ENCODE results near the gene N4BP3.
"Not testable (repeated sequence)": the region's sequence is repeated elsewhere in the genome, so short reads cannot be mapped to it uniquely, and the experiment has no call there.

The N4BP3 gene

DNA sequence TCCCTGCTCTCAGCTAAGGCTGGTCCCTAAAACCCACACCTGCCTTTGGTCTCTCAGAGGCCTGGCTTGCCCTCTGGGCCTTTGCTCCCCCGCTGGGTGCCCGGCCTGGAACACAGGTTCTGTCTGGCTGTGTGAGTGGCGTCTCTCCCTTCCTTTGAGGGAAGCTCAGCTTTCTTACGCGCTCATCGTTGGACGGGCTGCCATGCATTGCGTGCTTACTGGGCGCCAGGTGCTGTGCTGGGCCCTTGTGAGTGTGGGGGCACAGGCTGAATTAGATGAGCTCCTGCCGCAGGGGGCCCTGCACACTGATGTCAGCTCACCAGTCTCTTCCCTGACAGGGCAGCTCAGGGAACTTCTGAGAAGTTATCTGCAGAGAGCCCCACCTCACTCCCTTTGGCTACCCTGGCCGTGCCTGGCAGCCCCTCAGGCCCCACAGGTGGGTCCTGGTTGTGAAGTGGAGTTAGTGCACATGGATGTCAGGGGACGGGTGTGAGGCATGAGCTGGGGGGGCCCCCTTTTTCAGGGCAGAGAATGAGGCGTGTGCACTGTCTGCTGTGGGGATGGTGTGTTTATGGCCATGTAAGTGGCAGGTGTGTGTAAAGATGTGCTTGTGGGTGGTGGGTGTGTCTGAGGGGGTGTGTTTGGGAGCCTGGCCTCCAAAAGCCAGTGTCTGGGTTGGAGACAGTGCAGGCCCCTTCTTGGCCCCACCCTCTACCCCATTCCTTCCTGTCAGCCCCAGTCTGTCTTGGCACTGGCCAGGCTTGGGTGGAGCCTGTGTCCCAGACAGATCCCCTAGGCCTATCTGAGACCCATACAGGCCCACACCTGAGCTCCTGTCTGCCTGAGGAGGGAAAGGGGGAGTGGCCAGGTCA, 10.0 kb downstream of the N4BP3 start:
- DNase-seq (ENCODE audit: low read depth): no peak

GRCh38 chr5:178123966-178124925, 10.9 kb downstream of the N4BP3 start:
- DNase-seq (ENCODE audit: low read depth): no peak

GRCh38 chr5:178125253-178125906, 12.0 kb downstream of the N4BP3 start:
- no peak for DNase-seq (ENCODE audit: low read depth)

DNA sequence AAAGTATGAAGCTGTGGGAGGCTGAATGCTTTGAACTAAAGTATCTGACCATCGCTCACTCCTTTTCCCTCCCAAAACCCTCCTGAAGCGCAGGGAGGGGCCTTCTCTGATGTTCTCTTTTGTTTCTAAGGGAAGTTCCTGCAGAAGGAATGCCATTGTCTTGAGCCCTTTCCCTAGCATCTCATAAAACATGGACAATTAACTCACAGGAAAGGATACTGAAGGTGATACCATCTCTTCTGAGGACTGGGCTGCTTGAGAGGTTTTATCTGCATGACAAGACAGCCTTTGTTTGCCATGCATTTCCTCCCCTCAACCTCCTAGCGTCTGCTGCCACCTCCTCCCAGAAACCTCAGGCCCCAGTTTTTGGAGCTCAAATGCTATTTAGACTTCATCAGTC, 13.2 kb downstream of the N4BP3 start:
- no peak for DNase-seq (ENCODE audit: low read depth)

GRCh38 chr5:178127300-178128009, 14.1 kb downstream of the N4BP3 start:
- DNase-seq (ENCODE audit: low read depth): peak; percentile 87

- no peak for DNase-seq (ENCODE audit: low read depth)
These were observed 16.0 kb downstream of the N4BP3 start for GRCh38 chr5:178129296-178129695.

DNA sequence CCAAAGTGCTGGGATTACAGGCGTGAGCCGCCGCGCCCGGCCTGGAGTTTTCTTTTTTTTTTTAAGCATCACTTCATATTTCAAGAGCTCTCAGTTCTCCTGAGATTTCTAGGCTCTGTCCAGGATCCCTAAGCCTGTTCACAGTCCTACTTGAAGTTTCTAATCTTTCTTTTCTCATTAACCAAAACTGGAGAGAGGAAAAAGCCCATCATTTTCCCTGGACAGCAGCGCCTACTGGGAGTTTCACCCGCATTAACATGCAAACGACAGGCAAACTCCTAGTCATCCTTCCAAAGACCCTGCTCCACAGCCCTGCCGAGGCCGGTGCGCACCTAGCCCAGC, 16.9 kb downstream of the N4BP3 start:
- not testable (repeated sequence) for DNase-seq (ENCODE audit: low read depth)

- DNase-seq (ENCODE audit: low read depth): peak; percentile 62
These were observed 17.5 kb downstream of the N4BP3 start, which contains the start of gene RMND5B for GRCh38 chr5:178130576-178131445. Gene RMND5B (plus strand): TSS chr5:178131014. CDS start chr5:178138120, 7,106 bp downstream.

GRCh38 chr5:178131446-178131996, 18.2 kb downstream of the N4BP3 start:
- DNase-seq (ENCODE audit: low read depth): no peak

DNA sequence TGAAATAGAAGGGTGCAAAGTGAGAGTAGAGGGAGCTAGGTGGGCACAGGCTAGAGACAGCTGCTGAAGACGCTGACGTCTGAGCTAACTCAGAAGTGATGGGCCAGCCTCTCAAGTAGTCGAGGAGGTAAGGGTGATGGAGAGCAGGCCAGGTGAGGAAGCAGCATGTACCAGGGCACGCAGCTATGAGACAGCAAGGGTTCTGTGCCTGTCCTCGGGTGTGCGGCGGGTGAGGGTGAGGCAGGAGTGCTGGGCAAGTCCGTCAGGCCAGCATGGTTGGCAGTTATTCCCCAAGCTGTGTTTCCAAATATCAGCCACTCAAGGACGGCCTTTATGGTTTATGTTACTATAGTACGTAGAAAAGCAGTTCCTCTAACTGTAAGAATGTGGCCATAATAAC, 23.7 kb downstream of the N4BP3 start:
- no peak for DNase-seq (ENCODE audit: low read depth)

- DNase-seq (ENCODE audit: low read depth): no peak
These were observed 24.7 kb downstream of the N4BP3 start for GRCh38 chr5:178137991-178138390.

GRCh38 chr5:178141550-178141949, 28.2 kb downstream of the N4BP3 start:
- no peak for DNase-seq (ENCODE audit: low read depth)

DNA sequence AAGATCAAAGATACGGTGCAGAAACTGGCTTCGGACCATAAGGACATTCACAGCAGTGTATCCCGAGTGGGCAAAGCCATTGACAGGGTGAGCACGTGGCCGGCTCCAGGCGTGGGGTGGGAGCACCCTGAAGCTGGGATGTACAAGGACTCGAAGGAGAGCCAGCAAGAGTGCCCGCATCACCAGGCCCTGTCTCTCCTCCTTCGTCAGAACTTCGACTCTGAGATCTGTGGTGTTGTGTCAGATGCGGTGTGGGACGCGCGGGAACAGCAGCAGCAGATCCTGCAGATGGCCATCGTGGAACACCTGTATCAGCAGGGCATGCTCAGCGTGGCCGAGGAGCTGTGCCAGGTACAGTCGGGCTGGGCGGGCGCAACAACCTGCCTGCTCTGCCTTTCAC, 29.3 kb downstream of the N4BP3 start:
- no peak for DNase-seq (ENCODE audit: low read depth)

DNA sequence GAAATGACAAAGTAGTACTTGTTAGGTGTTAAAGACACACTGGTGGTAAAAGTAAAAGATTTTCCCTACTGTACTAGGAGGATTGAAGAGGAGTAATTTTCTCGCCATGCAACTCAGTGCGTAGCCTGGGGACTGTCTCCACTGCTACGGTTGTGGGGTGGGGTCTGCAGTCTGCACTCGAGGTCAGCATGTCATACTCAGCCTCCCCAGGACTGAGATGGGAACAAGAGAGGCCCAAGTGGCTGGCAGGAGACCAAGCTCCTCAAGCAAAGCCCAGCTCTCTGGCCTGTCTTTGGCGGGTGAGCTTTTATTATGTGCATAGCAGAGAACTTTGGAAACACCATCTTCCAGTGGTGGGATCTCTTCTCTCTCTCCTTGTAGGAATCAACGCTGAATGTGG, 29.9 kb downstream of the N4BP3 start:
- no peak for DNase-seq (ENCODE audit: low read depth)

DNA sequence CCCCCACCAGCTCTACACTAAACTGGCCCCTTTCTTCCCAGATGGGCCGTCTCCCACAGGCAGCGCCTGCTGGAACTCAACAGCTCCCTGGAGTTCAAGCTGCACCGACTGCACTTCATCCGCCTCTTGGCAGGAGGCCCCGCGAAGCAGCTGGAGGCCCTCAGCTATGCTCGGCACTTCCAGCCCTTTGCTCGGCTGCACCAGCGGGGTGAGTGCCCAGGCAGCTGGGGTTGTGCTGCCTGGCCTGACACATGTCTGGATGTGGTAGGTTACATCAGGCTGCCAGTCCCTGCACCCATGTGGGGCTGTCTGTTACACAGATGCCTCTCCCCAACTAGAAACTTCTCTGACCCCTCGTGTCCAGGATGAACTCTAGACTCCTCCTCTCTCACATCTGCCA, 30.6 kb downstream of the N4BP3 start:
- no peak for DNase-seq (ENCODE audit: low read depth)

DNA sequence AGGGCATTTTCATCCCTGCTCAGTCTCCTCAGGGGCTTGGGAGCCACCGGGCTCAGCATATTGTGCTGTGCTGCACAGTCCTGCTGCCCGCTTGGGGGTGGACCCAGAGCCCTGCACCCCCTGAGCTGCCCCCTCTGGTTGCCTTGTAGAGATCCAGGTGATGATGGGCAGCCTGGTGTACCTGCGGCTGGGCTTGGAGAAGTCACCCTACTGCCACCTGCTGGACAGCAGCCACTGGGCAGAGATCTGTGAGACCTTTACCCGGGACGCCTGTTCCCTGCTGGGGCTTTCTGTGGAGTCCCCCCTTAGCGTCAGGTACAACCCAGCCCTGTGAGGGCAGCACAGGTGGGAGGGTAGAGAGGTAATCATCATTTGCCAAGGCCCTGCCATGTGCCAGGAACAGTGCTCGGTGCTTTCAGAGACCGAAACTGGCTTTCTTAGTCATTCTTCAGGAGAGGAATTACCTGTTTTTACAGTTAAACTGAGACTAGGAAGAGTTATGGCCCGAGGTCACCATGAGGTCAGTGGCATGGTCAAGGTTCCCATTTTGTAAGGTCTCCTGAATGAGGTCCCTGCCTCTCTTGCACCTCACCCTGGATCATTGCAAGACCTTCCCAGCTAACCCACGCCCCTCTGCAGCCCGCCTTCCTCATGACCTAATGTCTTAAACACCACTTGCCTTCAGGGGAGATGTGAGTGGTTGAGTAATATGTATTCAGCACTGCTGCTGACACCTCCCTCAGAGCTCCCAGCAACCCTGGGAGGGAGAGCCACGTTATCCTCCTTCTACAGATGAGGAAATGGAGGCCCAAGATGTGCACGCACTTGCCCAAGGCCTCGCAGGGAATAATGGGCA, 32.9 kb downstream of the N4BP3 start:
- no peak for DNase-seq (ENCODE audit: low read depth)

- no peak for DNase-seq (ENCODE audit: low read depth)
These were observed 34.1 kb downstream of the N4BP3 start for GRCh38 chr5:178147406-178147805.

DNA sequence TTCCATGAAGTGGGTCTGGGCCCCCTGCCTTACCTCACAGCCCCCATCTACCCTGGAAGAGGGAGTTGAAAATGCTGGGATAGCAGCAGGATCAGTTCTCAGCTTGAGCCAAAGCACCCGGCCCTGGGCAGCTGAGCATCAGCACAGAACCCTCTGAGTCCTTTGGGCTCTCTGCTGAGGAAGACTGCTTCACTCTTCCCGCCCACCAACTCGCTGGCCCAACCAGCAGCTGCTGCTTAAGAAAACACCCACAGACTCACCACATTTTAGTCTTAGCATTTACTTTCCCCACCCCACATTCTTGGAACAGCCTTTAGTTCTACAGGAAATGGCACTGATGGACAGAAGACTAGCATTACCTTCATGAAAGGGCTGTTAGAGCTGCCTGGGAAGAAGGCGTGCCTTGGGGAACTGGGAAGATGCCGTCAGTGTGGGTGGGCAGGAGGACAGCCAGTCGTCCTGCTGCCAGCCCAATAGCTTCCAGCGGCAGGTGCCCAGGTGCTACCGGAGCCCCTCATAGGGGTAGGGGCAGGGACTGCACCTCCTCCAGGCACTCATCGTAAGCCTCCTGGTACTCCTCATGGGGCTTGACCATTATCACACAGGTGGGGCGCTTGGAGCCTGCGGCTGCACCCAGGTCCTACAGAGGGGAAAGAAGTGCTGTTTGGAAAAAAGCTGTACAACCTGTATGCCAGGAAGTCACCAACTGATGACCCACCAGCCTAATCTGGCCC, 36.0 kb downstream of the N4BP3 start:
- DNase-seq (ENCODE audit: low read depth): no peak
